A549 (cell line): ENCODE data around the gene C19orf25.

Source experiments
- CTCF ChIP-seq: fragments of >200 bp; sonication (Bioruptor Twin); formaldehyde crosslinking; IDR thresholded peaks from 3 replicates; pipeline ENCODE4 v1.5.1; 2016
- JUN ChIP-seq, 2 experiments: fragments of >200 bp; sonication (Bioruptor Twin); formaldehyde crosslinking; IDR thresholded peaks; 2 replicates in 1 of 2; 3 replicates in 1 of 2; pipeline ENCODE4 v1.6.1; 2016 to 2017
- KDM1A ChIP-seq: fragments of 200-600 bp; sonication (generic); IDR thresholded peaks from 2 replicates; pipeline ENCODE4 v1.6.1; 2016; ENCODE audit warnings: low read depth, mild to moderate bottlenecking
- POLR2A ChIP-seq: IDR thresholded peaks from 2 replicates; pipeline ENCODE4 v1.6.1; 2012; ENCODE audit warnings: mild to moderate bottlenecking, low read length

DNA sequence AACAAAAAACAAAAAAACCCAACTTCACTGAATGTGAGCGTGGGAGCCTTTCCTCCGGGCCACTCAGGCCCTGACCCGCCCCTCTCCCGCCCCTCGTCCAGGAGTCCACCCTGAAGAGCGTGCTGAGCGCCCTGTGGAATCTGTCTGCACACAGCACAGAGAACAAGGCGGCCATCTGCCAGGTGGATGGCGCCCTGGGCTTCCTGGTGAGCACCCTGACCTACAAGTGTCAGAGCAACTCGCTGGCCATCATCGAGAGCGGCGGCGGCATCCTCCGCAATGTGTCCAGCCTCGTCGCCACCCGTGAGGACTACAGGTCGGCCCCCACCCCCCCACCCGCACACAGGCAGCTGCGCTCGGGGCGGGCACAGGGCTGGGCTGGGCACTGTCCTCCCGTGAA is 17.2 kb downstream of the C19orf25 start:
- TF ChIP-seq CTCF (no peak), JUN (IDR thresholded peaks at IDR 0.05) (no peak), POLR2A (no peak), KDM1A (no peak)
